CD4-positive, alpha-beta T cell treated with Interleukin-6 for 4 hours (primary cell): Measurements from ENCODE around the gene ZBTB38.

ENCODE experiments used
- DNase-seq: peaks from one replicate; pipeline ENCODE4 v3.0.0-alpha.2; 2020; ENCODE audit warnings: mixed read lengths

Gene ZBTB38

GRCh38 chr3:141368062-141368924 lies at the start of gene ZBTB38:
ZBTB38 (plus strand) TSS chr3:141368504; CDS start chr3:141442389, 73,885 bp downstream.
- no peak for DNase-seq

GRCh38 chr3:141320399-141321108 lies 47.8 kb upstream of the ZBTB38 start:
- DNase-seq = no peak

- no peak for DNase-seq
Observed at GRCh38 chr3:141321109-141321497, 47.2 kb upstream of the ZBTB38 start.

- no peak for DNase-seq
Observed at GRCh38 chr3:141323936-141324704, 44.2 kb upstream of the ZBTB38 start.

- DNase-seq = no peak
Observed at GRCh38 chr3:141326123-141326522, 42.2 kb upstream of the ZBTB38 start.

- no peak for DNase-seq
Observed at GRCh38 chr3:141326626-141327025, 41.7 kb upstream of the ZBTB38 start.

- no peak for DNase-seq
Observed at GRCh38 chr3:141328286-141329166, 39.8 kb upstream of the ZBTB38 start.

- no peak for DNase-seq
Observed at GRCh38 chr3:141330235-141330634, 38.1 kb upstream of the ZBTB38 start.

- DNase-seq = no peak
Observed at GRCh38 chr3:141330718-141331376, 37.5 kb upstream of the ZBTB38 start.

GRCh38 chr3:141331377-141332318 lies 36.7 kb upstream of the ZBTB38 start:
- DNase-seq = no peak

- no peak for DNase-seq
Observed at GRCh38 chr3:141332416-141332815, 35.9 kb upstream of the ZBTB38 start.

- DNase-seq = no peak
Observed at GRCh38 chr3:141333836-141334626, 34.3 kb upstream of the ZBTB38 start.

- no peak for DNase-seq
Observed at GRCh38 chr3:141334627-141335250, 33.6 kb upstream of the ZBTB38 start.

- DNase-seq = no peak
Observed at GRCh38 chr3:141335531-141336061, 32.7 kb upstream of the ZBTB38 start.

- DNase-seq = no peak
Observed at GRCh38 chr3:141336672-141337522, 31.4 kb upstream of the ZBTB38 start.

- DNase-seq = no peak
Observed at GRCh38 chr3:141337523-141337854, 30.8 kb upstream of the ZBTB38 start.

GRCh38 chr3:141337991-141338390 lies 30.3 kb upstream of the ZBTB38 start:
- no peak for DNase-seq

GRCh38 chr3:141338881-141339280 lies 29.4 kb upstream of the ZBTB38 start:
- no peak for DNase-seq
